GM18517 (cell line): ENCODE measurements around the gene PATE3.

Experiments used
- ATAC-seq: cut with Tn5 transposase; IDR thresholded peaks from one replicate; pipeline ENCODE4 v1.9.1; 2021; ENCODE audit warnings: mild to moderate bottlenecking, moderate library complexity; ENCODE audit not compliant: unreplicated experiment

The PATE3 gene, protein sequence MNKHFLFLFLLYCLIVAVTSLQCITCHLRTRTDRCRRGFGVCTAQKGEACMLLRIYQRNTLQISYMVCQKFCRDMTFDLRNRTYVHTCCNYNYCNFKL

DNA sequence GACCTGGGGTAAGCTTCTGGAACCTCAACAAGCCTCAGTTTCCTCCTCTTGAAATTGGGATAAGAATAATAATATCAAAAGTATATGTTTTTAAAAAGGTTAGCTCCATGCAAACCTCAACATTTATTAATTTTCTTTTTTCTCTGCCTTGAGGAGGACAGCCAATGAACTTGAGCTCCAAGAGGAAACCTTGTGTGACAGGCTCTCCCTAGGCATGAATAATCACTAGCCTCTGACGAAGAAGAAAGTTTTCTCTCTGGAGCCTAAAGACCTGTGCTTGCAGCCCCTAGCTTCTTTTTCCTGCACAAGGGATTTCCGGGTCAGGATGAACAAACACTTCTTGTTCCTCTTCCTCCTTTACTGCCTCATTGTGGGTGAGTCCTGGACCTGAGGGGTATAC is at the start of gene PATE3:
Gene PATE3, plus strand, starts transcription at position 301 of the 400 bp plus-strand sequence. Its CDS starts 25 bp downstream, at position 326.
- ATAC-seq = no peak

DNA sequence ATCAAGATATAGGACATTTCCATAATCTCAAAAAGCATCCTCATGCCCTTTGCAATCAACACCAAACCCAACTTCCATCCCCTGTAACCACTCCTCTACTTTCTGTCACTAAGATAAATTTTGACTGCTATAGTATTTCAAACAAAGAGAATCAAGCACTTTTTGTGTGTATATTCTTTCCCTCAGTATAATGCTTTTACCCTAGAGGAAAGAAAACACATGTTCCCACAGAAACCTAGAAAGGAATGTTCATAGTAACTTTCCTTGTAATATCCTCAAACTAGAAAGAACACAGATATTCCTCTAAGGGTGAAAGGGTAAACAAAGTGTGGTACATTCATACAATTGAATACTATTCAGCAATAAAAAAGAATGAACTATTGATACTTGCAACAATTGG is 47.3 kb upstream of the PATE3 start:
- ATAC-seq = no peak

DNA sequence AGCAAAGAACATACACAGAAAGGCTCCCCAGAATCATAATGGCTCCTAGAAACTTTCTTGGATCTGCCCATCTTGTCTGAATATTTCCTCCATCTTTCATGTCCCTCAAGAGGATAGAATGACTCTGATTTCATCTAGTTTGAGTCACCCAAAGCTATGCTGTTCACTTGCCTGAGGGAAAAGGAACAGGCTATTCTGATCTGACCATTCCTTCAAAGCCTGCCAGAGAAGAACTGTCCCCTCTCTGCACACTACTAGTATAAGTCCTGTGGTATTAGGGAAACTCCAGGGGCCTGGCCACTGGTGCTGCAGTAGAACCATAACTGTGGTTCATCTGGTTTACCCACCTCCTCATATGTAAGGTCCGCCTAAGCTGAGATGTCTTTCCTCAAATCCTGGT is 44.2 kb upstream of the PATE3 start:
- no peak for ATAC-seq

DNA sequence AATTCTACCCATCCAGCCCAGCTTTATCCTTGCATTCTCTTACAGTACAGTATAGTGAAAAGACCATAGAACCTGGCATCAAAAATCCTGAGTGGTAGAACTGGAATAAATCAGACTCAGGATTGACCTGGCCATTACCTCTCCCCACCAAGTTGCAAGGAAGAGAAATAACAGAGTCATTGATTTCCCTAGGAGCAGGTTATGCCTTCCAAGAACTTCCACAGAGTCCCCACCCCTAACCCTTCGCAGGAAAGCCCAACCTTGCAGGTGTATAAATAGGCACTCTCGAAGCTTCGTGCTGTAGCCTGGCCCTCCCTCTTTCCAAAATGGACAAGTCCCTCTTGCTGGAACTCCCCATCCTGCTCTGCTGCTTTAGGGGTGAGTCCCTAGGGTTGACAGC is 41.9 kb upstream of the PATE3 start, which contains the start of gene PATE1:
Gene PATE1, plus strand, starts transcription at position 301 of the 400 bp plus-strand sequence. Its CDS starts 26 bp downstream, at position 327.
- ATAC-seq = no peak

DNA sequence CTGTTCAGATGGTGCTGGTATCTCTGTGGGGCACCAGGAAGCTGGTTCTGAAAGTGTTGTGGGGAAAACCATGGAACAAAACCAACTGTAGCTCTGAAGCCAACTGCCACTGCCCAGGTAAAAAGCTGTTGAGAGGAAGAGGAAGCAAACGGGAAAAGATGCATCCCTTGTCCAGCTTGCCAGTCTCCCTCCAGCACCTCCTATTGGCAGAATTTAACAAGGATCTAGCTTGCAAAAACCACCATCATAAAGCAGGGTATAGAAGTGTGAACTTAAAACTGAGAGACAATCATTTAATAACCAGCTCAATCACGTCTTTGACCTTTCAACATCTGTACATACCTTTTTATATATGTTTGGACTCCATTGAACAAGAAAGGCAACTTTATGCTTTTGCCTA is 37.3 kb upstream of the PATE3 start:
- no peak for ATAC-seq

DNA sequence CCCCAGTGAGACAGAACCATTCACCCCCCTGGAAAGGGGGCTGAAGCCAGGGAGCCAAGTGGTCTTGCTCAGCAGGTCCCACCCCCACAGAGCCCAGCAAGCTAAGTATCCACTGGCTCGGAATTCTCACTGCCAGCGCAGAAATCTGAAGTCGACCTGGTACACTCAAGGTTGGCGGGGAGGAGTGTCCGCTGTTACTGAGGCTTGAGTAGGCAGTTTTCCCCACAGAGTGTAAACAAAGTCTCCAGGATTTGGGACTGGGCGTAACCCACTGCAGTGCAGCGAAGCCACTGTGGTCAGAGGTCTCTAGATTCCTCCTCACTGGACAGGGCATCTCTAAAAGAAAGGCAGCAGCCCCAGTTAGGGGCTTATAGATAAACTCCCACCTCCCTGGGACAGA is 31.9 kb upstream of the PATE3 start:
- no peak for ATAC-seq

DNA sequence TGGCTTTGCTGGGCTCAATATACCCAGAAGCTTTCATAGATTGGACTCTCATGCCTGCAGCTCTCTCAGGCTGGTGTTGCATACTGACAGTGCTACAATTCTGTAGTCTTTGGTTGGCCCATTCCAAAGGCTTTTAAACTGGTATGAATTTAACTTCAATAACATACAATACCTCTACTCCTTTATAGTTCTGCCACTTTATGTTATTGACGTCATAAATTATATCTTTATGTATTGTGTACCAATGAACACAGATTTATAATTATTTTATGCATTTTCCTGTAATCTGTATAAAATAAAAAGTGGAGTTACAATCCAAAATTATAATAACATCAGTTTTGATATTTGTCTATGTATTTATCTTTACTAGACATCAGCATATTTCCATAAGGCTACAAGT is 25.5 kb upstream of the PATE3 start:
- ATAC-seq = no peak

DNA sequence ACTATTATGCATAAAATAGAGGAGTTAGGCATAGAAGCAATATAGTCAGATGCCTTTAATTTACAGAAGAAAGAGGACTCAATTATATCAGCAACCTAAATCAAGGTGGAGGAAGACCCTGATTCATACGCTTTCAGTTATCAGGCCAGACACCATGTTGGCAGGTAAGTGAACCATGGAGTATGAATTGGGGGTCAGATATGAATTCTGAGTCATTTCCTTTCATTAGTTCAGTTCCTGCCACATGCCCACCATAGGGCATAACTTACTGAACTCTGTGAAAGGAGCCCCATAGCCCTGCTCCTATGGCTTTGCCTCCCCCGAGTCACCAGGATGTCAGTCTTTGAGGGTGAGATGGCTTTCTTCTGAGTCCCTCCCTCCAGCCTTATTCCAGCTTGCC is 24.4 kb upstream of the PATE3 start:
- ATAC-seq = no peak

DNA sequence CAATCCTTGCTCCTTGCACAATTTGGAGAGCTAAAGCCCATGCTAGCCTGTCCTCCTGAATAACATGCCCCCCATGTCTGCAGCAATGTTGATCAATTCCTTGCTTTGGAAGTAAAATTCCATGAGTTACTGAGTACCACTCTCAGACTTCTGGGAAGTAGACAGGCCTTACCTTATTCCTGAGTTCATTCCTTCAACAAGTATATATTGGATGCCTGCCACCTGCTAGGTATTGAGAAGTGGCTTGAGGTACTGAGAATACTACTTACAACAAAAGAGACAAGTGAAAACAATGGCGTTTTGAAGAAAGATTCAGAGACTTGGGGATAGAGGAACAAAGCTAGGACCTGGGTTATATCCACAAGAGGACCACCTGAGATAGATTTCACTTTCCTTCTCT is 21.7 kb upstream of the PATE3 start:
- ATAC-seq = no peak

DNA sequence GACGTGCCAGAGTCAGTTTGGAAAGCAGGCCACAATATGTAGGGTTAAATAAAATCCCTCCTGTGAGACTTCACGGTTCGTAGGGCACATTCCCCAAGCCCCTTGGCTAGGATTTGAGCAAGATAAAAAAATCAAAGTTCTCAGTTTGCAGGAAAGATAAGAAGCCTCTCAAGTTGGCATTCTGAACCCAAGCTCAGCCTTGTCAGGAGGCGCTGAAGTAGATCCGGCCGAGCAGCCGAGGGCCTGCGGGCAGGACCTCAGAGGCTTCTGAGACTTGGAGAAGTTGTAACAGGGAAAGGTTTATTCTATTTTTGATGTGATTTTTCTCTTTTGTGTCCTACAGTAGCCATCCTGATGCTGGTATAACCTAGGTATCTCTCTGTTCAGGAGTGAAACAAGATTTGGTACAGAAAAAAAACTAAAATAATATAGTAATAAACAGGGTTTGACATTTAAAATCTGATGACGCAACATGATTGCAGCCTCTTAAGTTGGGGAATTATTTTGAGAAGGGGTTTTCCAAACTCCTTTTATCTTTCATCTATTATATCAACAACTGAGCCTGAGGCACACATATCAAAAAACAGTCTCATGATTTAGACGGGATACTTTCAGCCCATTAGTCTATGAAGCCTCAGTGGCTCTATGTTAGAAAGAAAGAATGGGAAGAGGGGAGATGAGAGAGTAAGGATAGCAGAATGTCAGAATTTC is 19.4 kb upstream of the PATE3 start:
- no peak for ATAC-seq

DNA sequence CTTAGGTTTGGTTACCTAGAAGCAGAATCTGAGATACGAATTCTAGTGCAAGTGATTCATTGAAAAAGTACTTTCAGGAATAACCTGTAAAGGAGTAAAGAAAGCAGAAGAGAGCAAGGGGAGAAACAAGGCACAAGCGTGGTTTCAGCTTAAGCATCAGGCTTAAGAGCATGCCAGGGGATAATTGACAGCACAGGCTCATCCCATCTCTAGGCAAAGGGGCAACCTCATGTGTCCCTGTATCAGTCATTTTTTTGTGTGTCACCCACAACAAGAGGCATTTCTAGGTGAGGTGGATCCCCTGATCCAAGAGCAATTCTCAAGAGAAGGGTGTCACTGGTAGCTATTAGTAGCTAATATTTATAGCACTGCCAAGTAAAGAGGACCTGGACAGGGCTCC is 17.3 kb upstream of the PATE3 start:
- no peak for ATAC-seq

DNA sequence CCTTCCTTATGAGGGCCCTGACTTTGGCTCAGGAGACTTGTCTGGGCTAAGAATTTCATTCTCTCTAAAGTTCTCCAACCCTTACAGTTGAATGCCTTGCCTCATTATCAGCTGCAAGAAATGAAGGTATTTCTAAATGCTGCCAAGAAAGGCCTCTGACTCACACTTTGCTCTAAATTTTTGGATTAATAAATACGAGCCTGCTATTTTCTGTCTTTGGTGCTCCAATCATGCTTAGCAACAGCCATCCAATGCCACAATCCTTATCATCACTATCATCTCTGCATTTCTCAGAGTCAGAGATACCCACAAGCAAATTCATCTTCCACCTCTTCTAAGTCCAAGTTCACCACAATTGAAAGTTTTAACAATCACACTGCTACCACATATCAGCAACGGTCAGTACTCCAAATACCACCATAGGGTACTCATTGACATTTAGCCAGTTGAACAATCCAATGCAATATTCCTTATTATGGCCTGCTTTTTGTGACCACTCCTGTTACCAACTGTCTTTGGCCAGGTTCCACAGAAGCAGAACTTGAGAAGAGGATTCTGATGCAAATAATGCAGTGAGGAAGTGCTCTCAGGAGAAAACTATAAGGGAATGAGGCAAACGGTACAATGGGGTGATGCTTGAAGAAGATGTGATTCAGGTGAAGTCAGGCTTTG is 15.0 kb upstream of the PATE3 start:
- no peak for ATAC-seq

DNA sequence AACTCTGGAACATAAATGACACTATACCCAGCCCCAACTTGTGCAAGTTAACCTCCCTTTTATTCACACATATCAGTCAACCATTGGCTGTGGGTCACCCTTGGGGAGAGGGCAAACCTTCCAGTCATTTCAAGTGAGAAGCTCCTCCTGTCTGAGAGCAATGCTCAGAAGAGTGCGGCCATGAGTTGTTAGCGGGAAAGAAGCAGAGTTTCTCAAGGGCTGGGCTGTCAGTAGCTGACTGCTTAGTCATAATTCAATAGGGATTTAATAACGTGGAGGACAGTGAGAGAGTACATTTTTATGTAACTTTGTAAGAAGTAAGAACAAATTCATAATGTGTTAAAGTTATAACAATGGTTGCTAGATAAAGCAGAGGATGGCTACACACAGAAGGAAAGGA is 14.4 kb upstream of the PATE3 start:
- no peak for ATAC-seq

DNA sequence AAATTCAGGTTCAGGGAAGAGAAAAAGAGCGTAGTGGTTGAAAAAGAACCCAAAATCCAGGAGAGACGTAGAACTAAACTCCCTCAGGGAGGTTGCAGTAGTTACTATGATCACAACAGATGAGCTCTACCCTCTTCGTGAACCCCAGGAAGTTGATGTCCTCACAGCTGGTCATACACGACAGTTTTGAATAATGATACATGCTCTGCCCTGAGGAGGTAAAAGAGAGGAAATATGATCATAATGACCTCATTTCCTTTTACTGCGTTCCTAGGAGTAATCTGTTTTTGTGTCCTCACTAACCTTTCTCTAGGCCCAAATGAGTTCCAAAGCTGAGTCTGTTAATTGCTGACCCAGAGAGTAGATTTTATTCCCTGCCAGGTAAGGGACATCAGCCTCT is 10.6 kb upstream of the PATE3 start:
- no peak for ATAC-seq

DNA sequence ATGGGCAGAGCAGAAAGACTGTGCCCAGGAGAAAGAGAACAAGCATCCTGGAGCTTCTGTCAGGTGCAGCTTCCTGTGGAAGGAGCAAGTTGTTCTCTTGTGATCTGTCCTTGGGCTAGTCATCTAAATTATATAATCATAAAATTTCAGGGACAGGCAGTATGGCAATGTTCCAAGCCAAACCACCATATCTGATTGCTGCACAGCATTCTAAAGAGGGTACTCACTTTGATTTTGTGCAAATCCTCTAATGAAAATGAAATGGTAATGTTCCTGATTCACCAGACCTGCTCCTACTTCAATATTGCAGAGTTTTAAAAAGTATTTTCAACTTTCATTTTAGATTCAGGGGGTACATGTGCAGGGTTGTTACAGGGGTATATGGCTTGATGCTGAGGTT is 9.2 kb upstream of the PATE3 start, which contains the start of gene PATE2:
Gene PATE2, minus strand, starts transcription at position 101 of the 400 bp plus-strand sequence. Its CDS starts 55 bp downstream, at position 46.
- no peak for ATAC-seq

DNA sequence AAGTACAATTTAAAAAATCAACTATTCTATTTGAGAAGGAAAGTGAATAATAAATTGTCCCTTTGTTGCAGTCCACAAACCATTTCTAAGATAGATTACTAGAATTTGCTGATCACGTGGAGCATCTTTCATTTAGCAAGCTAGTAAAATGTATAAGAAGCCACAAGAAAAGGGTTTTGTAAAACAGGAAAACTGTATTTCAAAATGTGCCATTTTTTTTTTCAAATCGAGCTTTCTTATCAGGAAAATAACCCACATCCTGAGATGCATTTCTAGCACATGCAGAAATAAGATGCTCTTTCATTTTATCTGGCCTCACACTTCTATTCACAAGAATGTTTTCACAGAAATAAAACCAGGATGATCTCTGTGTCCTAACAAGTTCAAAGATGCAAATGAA is 3.2 kb upstream of the PATE3 start:
- ATAC-seq = no peak

DNA sequence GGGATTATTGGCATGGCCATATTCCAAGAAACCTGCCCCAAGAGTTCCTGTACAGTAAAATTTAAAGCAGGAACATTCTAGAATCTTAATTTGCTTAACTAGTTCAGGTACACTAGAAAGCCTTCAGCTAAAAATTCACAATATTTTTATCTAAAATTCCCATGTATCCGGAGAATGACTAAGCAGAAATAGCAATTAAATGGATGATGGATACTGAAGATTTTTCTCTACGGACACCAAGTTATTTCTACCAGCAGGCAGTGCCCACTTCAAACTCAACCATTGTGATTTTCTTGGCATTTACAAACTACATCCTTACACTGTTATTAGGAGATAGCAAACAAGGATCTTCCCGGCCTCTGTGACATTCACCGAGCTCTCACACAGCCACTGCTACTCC is 2.9 kb downstream of the PATE3 start:
- no peak for ATAC-seq

DNA sequence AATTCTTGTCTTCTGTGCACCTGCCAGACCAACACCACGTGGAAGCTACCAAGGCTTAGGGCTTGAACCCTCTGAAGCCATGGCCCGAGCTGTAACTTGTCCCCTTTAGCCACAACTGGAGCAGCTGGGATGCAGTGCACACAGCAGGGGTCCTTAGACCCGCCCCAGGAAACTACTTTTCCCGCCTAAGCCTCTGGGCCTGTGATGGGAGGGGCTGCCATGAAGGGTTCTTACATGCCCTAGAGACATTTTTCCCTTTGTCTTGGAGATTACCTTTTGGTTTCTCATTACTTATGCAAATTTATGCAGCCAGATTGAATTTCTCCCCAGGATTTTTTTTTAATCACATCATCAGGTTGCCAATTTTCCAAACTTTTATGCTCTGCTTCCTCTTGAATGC is 9.7 kb downstream of the PATE3 start:
- ATAC-seq = no peak

DNA sequence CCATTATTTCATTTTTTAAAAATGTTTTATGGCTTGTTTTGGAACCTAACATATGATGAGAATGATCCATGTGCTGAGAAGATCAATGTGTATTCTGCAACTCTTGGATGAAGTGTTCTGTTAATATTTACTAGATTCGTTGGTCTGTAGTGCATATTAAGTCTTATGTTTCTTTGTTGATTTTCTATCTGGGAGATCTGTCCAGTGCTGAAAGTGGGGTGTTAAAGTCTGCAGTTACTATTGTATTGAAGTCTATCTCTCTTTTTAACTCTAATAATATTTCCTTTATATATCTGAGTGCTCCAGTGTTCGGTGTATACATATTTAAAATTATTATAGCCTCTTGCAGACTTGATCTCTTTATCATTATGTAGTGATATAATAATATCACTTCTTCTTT is 11.9 kb downstream of the PATE3 start:
- ATAC-seq = no peak

DNA sequence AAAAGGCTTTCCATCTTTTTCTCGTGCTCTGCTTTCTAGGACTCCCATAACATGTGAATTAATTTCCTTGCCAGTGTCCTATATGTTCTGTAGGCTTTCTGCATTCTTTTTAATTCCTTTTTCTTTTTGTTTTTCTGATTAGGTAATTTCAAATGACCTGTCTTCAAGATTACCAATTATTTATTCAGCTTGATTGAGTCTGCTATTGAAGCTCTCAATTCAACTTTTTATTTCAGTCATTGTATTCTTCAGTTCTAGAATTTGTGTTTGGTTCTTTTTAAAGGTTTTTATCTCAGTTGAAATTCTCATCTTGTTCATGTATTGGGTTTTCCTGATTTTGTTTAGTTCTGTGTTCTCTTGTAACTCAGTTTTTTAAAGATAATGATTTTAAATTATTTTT is 14.5 kb downstream of the PATE3 start:
- no peak for ATAC-seq

DNA sequence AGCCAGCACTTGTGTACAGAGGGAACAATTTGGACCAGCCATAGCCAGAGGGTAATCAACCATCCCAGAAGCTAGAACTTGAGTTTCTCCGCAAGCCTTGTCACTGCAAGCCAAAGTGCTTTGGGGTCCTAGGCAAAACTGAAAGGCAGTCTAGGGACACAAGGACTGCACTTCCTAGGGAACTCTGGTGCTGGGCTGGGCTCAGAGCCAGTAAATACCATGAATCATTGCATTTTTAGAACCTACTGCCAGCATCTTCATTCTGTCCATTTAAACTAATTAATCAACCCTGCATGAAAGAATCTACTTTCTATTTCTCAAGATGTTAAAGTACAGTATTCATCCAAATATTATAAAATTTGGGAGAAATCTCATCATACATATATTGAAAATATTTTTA is 20.0 kb downstream of the PATE3 start:
- no peak for ATAC-seq

DNA sequence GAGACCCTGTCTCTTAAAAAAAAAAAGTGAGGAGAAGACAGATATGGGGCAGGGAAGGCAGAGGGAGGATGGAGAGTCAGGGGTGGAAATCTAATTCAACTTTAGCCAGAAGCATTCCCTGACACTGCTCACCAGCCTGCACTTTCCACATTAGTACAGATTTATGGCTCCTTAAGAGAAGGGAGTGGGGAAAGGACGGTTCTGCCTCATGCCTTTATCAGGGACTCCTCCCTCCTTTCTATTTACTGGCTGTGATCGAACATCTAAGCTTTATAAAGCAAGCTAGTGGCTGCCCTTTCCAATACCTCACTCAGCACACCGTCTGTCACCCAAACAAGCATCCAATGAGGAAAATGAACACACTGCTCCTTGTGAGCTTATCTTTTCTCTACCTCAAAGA is 45.1 kb downstream of the PATE3 start, which contains the start of gene PATE4:
Gene PATE4, plus strand, starts transcription at position 301 of the 400 bp plus-strand sequence. Its CDS starts 44 bp downstream, at position 345.
- no peak for ATAC-seq
